Activated naive CD4-positive, alpha-beta T cell (primary cell): ENCODE data around the gene PVR.
"Not testable (repeated sequence)": the region's sequence is repeated elsewhere in the genome, so short reads cannot be mapped to it uniquely, and the experiment has no call there.

ENCODE experiments used
- DNase-seq, 4 experiments: peaks; one replicate each; lab custom pipeline; 2025; lab: John Stamatoyannopoulos, UW

Gene PVR

GRCh38 chr19:44645407-44646048, 1.8 kb downstream of the PVR start:
- DNase-seq: no peak

DNA sequence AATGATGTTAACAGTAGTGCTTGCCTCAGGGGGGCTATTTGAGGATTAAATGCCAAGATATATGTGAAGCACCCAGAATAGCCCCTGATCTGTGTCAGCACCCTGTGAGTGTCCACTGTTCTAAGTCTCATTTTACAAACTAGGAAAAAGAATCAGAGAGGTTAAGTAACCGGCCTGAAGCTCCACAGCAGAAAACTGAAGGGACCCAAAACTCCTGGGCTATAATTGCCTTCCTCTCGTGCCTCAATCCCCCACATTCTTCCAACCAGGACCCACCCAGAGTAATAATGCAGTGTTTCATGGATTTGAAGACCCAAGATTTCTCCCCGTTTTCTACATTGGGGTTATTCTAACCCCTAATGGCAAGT, 2.3 kb downstream of the PVR start:
- no peak for DNase-seq

- no peak for DNase-seq
These were observed 3.4 kb downstream of the PVR start for GRCh38 chr19:44647144-44647543.

- no peak for DNase-seq
These were observed 5.0 kb downstream of the PVR start for GRCh38 chr19:44648631-44649251.

- DNase-seq: no peak
These were observed 6.0 kb downstream of the PVR start for GRCh38 chr19:44649578-44650145.

DNA sequence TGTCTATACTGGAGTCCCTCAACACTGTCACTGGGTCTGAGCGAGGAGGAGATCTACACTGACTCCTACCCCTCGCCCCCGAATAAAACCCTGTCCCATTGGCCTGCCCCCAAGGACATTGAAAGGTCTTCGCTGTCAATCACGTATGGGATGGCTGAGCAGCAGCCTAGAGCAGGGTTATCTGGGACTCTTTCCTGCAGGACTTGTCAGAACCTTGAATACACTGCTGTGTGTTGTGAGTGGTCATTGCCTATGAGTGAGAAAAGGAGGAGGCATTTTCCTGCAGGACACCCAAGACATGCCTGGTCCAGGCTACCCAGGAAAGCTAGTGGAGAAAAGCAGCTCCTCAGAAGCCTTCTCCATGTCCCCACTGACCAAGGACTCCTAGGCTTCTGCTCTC, 9.6 kb downstream of the PVR start:
- no peak for DNase-seq

DNA sequence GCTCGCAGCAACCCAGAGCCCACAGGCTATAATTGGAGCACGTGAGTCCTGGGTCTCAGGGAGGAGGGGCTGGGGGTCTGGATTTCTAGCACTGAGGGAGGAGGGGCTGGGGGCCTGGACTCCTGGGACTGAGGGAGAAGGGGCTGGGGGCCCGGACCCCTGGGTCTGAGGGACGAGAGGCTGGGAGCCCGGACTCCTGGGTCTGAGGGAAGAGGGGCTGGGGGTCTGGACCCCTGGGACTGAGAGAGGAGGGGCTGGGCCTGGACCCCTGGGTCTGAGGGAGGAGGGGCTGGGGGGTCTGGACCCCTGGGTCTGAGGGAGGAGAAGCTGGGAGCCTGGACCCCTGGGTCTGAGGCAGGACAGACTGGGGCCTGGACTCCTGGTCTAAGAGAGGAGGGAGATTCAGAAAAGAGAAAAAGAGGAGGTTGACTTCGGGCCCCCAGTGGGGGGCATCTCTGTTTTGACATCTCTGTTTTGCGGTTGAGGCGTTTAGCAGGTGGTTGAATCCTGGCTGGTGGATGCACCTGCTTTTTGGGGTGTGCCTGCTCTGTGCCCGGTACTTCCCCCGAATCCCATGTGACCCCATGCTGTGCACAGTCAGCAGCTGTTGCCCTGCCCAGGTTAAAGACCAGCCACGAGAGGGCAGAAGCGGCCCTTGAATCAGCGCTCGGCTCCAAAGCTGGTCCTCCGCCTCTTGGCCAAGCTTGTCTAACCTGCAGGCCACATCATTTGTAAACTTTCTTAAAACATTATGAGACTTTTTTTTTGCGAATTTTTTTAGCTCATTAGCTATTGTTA, 10.5 kb downstream of the PVR start:
- DNase-seq: peak in 2 of 4 experiments; percentile 22 to 56

- peak; percentile 25 to 61 (median 48) for DNase-seq
These were observed 13.7 kb downstream of the PVR start for GRCh38 chr19:44657211-44657921.

DNA sequence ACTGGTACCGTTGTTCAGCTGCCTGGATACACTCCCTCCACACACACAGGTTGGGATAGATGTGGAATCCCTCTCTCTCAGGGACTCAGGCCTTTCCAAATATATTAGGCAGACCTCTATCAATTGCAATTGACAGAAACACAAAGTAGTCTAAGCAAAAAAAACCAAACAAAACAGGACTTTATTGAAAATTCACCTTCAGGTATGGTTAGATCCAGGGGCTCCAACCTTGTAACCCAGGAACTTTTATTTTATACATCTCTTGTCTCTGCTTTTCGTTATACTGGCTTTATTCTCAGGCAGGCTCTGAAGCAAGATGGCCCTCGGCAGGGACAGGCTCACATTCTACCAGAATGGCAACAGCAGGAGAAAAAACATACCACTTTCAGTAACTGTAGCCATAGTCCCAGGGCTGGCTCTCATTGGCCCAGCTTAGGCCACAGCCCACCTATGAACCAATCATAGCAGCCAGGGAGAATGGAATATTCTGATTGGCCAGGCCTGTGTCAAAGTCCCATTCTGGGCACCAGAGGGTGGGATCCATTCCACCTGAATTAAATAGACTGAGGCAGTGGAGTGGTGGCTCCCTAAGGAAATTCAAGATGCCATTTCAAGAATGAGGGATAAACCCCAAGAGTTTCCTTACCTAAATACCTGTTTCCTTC, 14.5 kb downstream of the PVR start:
- DNase-seq: no peak

DNA sequence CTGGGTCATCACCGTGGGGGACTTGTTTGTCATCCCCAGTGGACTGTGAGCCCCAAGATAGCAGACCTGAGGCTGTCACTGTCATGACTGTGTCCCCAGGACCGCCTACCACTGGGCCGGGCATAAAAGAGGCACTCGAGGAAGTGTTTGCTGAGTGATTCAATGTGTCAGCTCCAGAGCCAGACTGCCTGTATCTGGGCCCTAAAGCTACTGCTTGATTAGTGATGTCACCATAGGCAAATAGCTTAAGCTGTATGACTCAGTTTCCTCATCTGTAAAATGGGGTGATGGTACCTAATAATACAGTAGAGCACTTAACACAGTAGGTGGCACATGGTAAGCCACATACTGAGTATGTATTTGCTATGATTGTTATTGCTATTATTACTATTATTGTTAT, 16.4 kb downstream of the PVR start:
- DNase-seq: no peak

DNA sequence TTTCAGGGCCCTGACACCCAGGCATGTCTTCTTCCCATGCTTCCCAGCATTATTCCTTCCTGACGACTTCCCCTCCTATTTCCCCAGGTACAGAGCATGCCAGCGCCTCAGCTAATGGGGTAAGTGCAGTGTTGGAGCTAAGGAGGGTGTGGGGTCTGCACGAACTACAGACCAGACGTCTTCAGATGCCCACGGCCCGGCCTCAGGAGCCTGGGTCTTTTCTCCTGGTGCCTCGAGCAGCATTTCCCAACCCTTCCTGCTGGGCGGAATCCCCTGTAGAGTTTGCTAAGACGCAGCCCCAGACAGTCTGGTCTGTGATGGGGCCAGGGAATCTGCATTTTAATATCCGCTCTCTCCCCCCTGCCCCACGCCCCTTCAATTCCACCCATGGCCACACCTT, 17.5 kb downstream of the PVR start:
- DNase-seq: no peak

DNA sequence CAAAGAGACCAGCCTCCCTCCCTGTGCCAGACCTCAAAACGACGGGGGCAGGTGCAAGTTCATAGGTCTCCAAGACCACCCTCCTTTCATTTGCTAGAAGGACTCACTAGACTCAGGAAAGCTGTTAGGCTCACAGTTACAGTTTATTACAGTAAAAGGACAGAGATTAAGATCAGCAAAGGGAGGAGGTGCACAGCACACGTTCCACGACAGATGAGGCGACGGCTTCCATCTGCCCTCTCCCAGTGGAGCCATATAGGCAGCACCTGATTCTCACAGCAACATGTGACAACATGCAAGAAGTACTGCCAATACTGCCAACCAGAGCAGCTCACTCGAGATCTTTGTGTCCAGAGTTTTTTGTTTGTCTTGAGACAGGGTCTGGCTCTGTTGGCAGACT, 18.2 kb downstream of the PVR start:
- no peak for DNase-seq

GRCh38 chr19:44662691-44663385, 19.1 kb downstream of the PVR start:
- DNase-seq: no peak

GRCh38 chr19:44663996-44664395, 20.3 kb downstream of the PVR start:
- DNase-seq: no peak

GRCh38 chr19:44664976-44665375, 21.3 kb downstream of the PVR start:
- no peak for DNase-seq

GRCh38 chr19:44666852-44667556, 23.3 kb downstream of the PVR start:
- DNase-seq: no peak

GRCh38 chr19:44668985-44669764, 25.5 kb downstream of the PVR start:
- no peak for DNase-seq

DNA sequence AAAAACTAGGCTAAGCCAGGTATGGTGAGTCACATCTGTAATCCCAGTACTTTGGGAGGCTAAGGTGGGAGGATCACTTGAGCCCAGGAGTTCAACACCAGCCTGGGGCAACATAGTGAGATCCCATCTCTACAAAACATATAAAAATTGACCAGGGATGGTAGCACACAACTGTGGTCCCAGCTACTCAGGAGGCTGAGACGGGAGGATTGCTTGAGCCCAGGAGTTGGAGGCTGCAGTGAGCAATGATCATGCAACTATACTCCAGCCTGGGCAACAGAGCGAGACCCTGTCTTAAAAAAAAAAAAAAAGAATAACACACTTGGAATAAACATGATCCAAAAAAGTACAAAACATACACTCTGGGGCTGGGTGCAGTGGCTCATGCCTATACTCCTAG, 26.3 kb downstream of the PVR start:
- DNase-seq: not testable (repeated sequence)

GRCh38 chr19:44671400-44671799, 27.7 kb downstream of the PVR start, which contains the start of gene CEACAM19:
Gene CEACAM19 (plus strand): TSS chr19:44671482. CDS start chr19:44671932, 450 bp downstream.
- no peak for DNase-seq

DNA sequence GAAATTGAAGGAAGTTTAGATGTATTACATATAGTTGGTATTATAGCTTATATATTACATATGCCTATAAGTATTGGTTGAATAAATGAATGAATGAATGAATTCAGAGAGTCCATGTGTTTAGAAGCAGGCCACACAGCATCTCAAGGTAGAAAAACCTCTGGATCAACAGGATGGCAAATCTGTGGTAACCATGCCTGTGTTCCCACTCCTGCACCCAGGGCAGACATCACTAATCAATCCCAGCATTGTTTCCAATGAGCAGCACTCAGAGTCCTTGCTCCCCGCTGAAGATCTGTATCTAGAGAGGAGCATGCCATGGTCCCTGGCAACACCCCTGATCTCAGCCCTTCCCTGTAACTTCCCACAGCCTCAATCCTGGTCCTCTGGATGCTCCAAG, 28.5 kb downstream of the PVR start:
- no peak for DNase-seq
